BE2C (cell line): ENCODE results near the gene MYCN.

Experiments
- DNase-seq: peaks from one replicate; pipeline ENCODE4 v3.0.0-alpha.2; 2020
- H3K27me3 ChIP-seq: fragments of 250-450 bp; sonication (Bioruptor Pico); 2 replicates; pipeline ENCODE4 v1.5.1; 2020; ENCODE audit warnings: mild to moderate bottlenecking
- H3K36me3 ChIP-seq: fragments of 250-450 bp; sonication (Bioruptor Pico); 2 replicates; pipeline ENCODE4 v1.5.1; 2020; ENCODE audit warnings: mild to moderate bottlenecking
- H3K4me1 ChIP-seq: fragments of 250-450 bp; sonication (Bioruptor Pico); 2 replicates; pipeline ENCODE4 v1.5.1; 2020
- H3K4me3 ChIP-seq: 2 replicates; pipeline ENCODE4 v1.5.1; 2011; ENCODE audit warnings: low read depth, low read length
- H3K9me3 ChIP-seq: fragments of 250-450 bp; sonication (Bioruptor Pico); 2 replicates; pipeline ENCODE4 v1.5.1; 2020
- TF ChIP-seq, protein P1 (sequence below): IDR thresholded peaks from 2 replicates; pipeline ENCODE4 v1.5.1; 2012; ENCODE audit warnings: mild to moderate bottlenecking, low read depth, low read length

MYCN gene

DNA sequence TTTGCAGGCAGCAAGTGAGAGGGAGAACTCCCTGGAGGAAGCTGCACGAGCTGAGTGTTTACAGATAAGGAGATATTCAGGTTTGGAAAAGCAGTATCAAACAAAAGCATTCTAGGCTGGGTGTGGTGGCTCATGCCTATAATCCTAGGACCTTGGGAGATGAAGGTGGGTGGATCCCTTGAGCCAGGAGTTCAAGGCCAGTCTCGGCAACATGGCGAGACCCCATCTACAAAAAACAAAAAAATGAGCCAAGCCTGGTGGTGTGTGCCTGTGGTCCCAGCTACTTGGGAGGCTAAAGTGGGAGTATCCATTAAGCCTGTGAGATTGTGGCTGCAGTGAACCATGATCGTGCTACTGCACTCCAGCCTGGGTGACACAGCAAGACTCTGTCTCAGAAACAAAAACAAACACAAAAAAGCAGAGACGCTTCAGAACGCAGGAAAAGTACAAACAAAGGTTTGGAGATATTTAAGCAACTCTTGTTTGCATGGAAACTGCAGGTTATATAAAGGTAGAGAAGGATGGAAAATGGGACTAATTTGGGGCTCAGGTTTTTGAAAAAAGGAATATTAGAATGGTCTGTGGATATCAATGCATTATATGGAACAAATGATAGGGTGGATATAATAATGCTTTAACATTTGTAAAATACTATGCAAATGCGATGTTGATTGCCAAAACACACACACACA, 31.6 kb downstream of the MYCN start:
- H3K4me3 ChIP-seq = no peak overlapping the region
- peaks cover 3% of the 10 kb centered on the region; the same call in 1 of the 2 replicates for H3K27me3 ChIP-seq
- DNase-seq = peak; percentile 95
- TF ChIP-seq, protein P1, sequence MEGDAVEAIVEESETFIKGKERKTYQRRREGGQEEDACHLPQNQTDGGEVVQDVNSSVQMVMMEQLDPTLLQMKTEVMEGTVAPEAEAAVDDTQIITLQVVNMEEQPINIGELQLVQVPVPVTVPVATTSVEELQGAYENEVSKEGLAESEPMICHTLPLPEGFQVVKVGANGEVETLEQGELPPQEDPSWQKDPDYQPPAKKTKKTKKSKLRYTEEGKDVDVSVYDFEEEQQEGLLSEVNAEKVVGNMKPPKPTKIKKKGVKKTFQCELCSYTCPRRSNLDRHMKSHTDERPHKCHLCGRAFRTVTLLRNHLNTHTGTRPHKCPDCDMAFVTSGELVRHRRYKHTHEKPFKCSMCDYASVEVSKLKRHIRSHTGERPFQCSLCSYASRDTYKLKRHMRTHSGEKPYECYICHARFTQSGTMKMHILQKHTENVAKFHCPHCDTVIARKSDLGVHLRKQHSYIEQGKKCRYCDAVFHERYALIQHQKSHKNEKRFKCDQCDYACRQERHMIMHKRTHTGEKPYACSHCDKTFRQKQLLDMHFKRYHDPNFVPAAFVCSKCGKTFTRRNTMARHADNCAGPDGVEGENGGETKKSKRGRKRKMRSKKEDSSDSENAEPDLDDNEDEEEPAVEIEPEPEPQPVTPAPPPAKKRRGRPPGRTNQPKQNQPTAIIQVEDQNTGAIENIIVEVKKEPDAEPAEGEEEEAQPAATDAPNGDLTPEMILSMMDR = no peak
- H3K9me3 ChIP-seq = peaks cover 14% of the 10 kb centered on the region; the same call in 1 of the 2 replicates
- peaks cover 3% of the 10 kb centered on the region for H3K4me1 ChIP-seq
- H3K36me3 ChIP-seq = no peaks in the 10 kb centered on the region

DNA sequence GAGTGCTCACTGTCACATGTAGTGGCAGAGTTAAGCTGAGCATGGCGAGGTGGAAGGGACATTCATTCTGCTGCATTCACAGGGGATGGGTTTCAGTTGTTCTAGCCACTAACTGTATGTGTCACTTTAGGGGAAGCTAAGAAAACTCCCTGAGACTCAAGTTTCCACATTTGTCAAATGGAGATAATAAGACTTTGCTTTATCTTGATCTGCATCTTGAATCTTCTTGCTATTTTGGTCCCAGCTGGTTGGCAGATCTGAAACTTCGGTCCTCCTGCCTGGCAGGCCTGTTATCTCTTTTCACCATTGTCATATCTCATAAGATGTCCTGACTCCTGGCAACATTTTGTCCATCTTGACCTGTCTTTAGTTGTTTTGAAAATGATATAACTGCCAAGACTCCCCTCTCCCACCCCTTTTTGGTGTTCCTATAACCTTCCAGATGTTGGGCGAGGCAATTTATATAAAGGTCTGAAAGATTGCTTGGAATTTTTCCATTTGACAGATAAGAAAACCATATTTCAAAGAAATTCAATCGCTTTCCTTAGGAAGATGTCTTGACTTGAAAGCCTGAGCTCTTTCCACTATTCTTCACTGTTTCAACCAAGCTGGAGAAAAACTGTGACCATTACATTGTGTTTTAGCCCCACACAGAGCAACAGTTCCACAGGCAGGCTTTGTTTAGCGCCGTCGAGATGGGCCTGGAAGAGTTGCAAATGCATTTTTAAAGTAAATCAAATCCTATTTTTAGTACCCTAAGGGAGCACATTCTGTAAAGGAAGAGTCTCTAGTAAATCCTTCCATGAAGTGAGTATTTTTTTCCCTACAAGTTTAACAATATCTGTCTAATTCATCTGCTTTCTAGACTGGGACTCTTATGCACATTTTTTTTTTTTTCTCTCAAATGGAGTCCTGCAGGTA, 33.4 kb downstream of the MYCN start:
- TF ChIP-seq, protein P1 = no peak

DNA sequence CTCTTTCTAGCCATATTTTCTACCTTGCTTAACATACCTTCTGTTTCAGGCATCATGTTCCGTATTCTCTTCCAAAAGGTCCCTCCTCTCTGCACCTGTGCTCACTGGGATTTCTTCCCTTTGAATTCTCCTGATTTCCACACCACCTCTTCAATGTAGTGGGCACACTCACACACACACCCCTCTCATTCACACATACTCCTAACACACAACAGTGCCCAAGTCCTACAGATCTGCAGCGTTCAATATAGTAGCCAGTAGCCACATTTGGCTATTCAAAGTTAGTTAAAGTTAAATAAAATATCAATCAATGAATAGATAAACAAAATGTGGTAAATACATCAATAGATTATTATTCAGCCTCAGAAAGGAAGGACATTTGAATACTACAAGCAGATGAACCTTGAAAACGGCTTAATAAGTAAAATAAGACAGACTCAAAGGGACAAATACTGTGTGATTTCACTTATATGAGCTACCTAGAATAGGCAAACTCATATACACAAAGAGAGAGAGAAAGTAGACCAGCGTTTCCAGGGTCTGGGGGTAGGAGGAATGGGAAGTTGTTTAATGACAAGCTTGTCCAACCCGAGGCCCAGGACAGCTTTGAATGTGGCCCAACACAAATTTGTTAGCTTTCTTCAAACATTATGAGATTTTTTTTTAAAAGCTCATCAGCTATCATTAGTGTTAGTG, 34.4 kb downstream of the MYCN start:
- DNase-seq = peak; percentile 92

More for the DNA sequence above, 33.4 kb downstream of the MYCN start:
- DNase-seq = peak; percentile 91
- Histone ChIP-seq H3K4me1 (peaks cover 3% of the 10 kb centered on the region), H3K4me3 (no peak overlapping the region), H3K36me3 (no peaks in the 10 kb centered on the region), H3K27me3 (peaks cover 3% of the 10 kb centered on the region; the same call in 1 of the 2 replicates), H3K9me3 (peaks cover 17% of the 10 kb centered on the region; the same call in 1 of the 2 replicates)

DNA sequence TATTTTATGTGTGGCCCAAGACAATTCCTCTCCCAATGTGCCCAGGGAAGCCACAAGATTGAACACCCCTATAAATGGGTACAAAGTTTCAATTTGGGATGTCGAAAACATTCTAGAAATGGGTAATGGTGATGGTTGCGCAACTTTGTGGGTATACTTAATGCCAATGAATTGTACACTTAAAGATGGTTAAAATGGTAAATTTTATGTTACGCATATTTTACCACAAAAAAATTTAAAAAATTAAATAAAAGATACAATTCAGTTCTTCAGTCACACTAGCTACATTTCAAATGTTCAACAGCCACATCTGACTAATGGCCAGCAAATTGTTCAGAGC, 34.9 kb downstream of the MYCN start:
- TF ChIP-seq, protein P1 = no peak
- H3K36me3 ChIP-seq = no peaks in the 10 kb centered on the region
- DNase-seq = no peak
- no peak overlapping the region for H3K4me3 ChIP-seq
- peaks cover 19% of the 10 kb centered on the region for H3K9me3 ChIP-seq
- peaks cover 3% of the 10 kb centered on the region for H3K4me1 ChIP-seq
- H3K27me3 ChIP-seq = peaks cover 3% of the 10 kb centered on the region; the same call in 1 of the 2 replicates

More for the DNA sequence above, 34.4 kb downstream of the MYCN start:
- Histone ChIP-seq H3K4me1 (peaks cover 3% of the 10 kb centered on the region), H3K36me3 (no peaks in the 10 kb centered on the region), H3K27me3 (peaks cover 3% of the 10 kb centered on the region; the same call in 1 of the 2 replicates), H3K9me3 (peaks cover 17% of the 10 kb centered on the region; the same call in 1 of the 2 replicates), H3K4me3 (no peak overlapping the region)
- TF ChIP-seq, protein P1 = no peak

DNA sequence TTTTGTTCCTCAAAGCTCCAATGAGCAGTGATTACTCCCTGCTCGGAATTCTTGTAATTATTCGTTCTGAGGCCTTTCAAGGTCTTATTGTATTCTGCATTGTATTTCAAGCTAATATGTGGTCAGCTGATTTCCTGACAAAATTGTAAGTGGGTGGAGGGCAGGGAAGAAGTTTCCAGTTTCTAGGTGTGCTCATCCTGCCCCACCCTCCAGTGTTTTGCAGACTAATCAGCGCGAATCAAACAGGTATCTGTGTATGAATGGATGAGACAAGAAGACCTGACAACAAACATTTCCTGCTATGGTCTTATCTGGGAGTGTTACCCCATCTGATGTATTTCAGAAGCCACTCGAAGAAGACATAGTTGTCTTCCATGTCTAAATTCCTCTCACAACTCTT, 35.3 kb downstream of the MYCN start:
- DNase-seq = peak; percentile 91
- peaks cover 2% of the 10 kb centered on the region; the same call in 1 of the 2 replicates for H3K27me3 ChIP-seq
- H3K36me3 ChIP-seq = no peaks in the 10 kb centered on the region
- peaks cover 19% of the 10 kb centered on the region for H3K9me3 ChIP-seq
- TF ChIP-seq, protein P1 = no peak
- H3K4me3 ChIP-seq = no peak overlapping the region
- peaks cover 2% of the 10 kb centered on the region for H3K4me1 ChIP-seq
